ENCODE results near the gene KDM4C. TPM values are rescaled to one million over a fixed set of nuclear protein-coding genes. Genes with fewer than 3 reads are reported as not detected.

Gene KDM4C
- total RNA-seq, 1 donor from 2014 or later: 26.6 TPM

GRCh38 chr9:6937209-6937608 lies 179.4 kb downstream of the KDM4C start:
- TF ChIP-seq, protein P1, sequence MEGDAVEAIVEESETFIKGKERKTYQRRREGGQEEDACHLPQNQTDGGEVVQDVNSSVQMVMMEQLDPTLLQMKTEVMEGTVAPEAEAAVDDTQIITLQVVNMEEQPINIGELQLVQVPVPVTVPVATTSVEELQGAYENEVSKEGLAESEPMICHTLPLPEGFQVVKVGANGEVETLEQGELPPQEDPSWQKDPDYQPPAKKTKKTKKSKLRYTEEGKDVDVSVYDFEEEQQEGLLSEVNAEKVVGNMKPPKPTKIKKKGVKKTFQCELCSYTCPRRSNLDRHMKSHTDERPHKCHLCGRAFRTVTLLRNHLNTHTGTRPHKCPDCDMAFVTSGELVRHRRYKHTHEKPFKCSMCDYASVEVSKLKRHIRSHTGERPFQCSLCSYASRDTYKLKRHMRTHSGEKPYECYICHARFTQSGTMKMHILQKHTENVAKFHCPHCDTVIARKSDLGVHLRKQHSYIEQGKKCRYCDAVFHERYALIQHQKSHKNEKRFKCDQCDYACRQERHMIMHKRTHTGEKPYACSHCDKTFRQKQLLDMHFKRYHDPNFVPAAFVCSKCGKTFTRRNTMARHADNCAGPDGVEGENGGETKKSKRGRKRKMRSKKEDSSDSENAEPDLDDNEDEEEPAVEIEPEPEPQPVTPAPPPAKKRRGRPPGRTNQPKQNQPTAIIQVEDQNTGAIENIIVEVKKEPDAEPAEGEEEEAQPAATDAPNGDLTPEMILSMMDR (IDR thresholded peaks at IDR 0.05; ENCODE audit: unreplicated experiment): no peak
- H3K4me1 Mint-ChIP-seq (ENCODE audit: low read depth): peaks cover 7% of the 10 kb centered on the region
- H3K27ac Mint-ChIP-seq: no peak overlapping the region
- peaks cover 3% of the 10 kb centered on the region for H3K36me3 Mint-ChIP-seq (ENCODE audit: insufficient read depth)
- no peak overlapping the region for H3K4me3 Mint-ChIP-seq (ENCODE audit: low read depth)
- peaks cover 2% of the 10 kb centered on the region for H3K9me3 Mint-ChIP-seq (ENCODE audit: low read depth)
- no peaks in the 10 kb centered on the region for H3K27me3 Mint-ChIP-seq
- no peak for DNase-seq (ENCODE audit: low spot score, unreplicated experiment)

DNA sequence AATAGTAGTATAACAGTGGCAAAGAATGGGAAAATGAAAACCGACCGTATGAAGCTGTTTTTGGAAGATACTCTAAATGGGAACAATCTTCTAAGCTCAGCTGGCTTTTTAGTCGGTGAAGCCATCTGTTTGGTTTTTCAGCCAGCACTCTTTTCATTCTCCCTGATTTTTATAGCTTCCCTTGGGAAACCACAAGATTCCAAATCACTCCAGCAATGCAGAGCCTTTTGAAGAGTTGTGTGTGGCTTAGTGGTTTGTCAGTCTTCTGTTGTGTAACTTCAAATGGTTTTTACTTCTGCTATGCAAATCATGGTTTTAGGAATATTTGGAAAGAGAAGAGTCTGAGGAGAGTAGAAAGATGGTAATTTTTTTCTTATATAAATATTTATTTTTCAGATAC lies 180.7 kb downstream of the KDM4C start:
- Mint-ChIP-seq H3K27ac (no peak overlapping the region), H3K9me3 (ENCODE audit: low read depth) (peaks cover 1% of the 10 kb centered on the region), H3K4me1 (ENCODE audit: low read depth) (peaks cover 1% of the 10 kb centered on the region), H3K27me3 (no peaks in the 10 kb centered on the region), H3K4me3 (ENCODE audit: low read depth) (no peak overlapping the region), H3K36me3 (ENCODE audit: insufficient read depth) (peaks cover 1% of the 10 kb centered on the region)
- TF ChIP-seq, protein P1 (IDR thresholded peaks at IDR 0.05; ENCODE audit: unreplicated experiment): no peak
- DNase-seq (ENCODE audit: low spot score, unreplicated experiment): no peak

- Mint-ChIP-seq H3K9me3 (ENCODE audit: low read depth) (no peaks in the 10 kb centered on the region), H3K36me3 (ENCODE audit: insufficient read depth) (no peaks in the 10 kb centered on the region), H3K27me3 (no peaks in the 10 kb centered on the region), H3K4me1 (ENCODE audit: low read depth) (peaks cover 3% of the 10 kb centered on the region), H3K27ac (no peak overlapping the region), H3K4me3 (ENCODE audit: low read depth) (no peak overlapping the region)
- no peak for DNase-seq (ENCODE audit: low spot score, unreplicated experiment)
- TF ChIP-seq, protein P1 (IDR thresholded peaks at IDR 0.05; ENCODE audit: unreplicated experiment): no peak
These were observed 181.1 kb downstream of the KDM4C start for GRCh38 chr9:6938873-6939272.

GRCh38 chr9:6941501-6941900 lies 183.7 kb downstream of the KDM4C start:
- Mint-ChIP-seq H3K9me3 (ENCODE audit: low read depth) (no peaks in the 10 kb centered on the region), H3K27ac (no peak overlapping the region), H3K27me3 (no peaks in the 10 kb centered on the region), H3K36me3 (ENCODE audit: insufficient read depth) (no peaks in the 10 kb centered on the region), H3K4me1 (ENCODE audit: low read depth) (peaks cover 3% of the 10 kb centered on the region), H3K4me3 (ENCODE audit: low read depth) (no peak overlapping the region)
- DNase-seq (ENCODE audit: low spot score, unreplicated experiment): no peak
- TF ChIP-seq, protein P1 (IDR thresholded peaks at IDR 0.05; ENCODE audit: unreplicated experiment): no peak

DNA sequence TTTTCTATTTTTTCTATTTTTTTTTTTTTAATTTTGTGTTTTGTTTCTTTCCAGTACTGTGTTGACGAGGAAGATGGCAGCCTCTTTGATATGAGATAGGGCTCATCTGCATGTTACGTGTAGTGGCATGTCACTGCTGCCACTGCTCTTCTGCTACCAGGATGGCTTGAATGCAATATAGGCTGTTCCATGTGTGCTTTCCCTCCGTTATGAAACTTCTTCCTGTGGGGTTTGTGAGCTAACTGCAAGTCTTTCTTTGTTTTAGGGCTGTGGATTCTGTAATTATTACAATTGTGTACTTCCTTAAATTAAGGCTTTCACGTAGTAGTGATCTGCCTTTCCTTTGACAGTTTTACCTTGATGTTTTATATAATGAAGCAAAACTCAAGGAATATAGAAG lies 184.6 kb downstream of the KDM4C start:
- Mint-ChIP-seq H3K27ac (no peak overlapping the region), H3K4me3 (ENCODE audit: low read depth) (no peak overlapping the region), H3K9me3 (ENCODE audit: low read depth) (no peaks in the 10 kb centered on the region), H3K4me1 (ENCODE audit: low read depth) (peaks cover 5% of the 10 kb centered on the region), H3K36me3 (ENCODE audit: insufficient read depth) (no peaks in the 10 kb centered on the region), H3K27me3 (no peaks in the 10 kb centered on the region)
- DNase-seq (ENCODE audit: low spot score, unreplicated experiment): no peak
- TF ChIP-seq, protein P1 (IDR thresholded peaks at IDR 0.05; ENCODE audit: unreplicated experiment): no peak
